Measurements from ENCODE around the gene CFLAR.

CFLAR gene

GRCh38 chr2:201184248-201184647, 68.3 kb downstream of the CFLAR start:
- peak; percentile 23 for DNase-seq

GRCh38 chr2:201185863-201186262, 69.9 kb downstream of the CFLAR start:
- no peak for DNase-seq

GRCh38 chr2:201186982-201187381, 71.0 kb downstream of the CFLAR start:
- DNase-seq = no peak

GRCh38 chr2:201188449-201188848, 72.5 kb downstream of the CFLAR start:
- DNase-seq = no peak

- peak; percentile 38 for DNase-seq
Measured at GRCh38 chr2:201191132-201191875, 75.3 kb downstream of the CFLAR start.

- DNase-seq = peak; percentile 66
Measured at GRCh38 chr2:201194097-201194496, 78.1 kb downstream of the CFLAR start.

- no peak for DNase-seq
Measured at GRCh38 chr2:201195331-201195730, 79.4 kb downstream of the CFLAR start.

GRCh38 chr2:201196003-201196402, 80.0 kb downstream of the CFLAR start:
- DNase-seq = no peak

GRCh38 chr2:201196803-201197202, 80.8 kb downstream of the CFLAR start:
- DNase-seq = no peak

- no peak for DNase-seq
Measured at GRCh38 chr2:201197781-201198180, 81.8 kb downstream of the CFLAR start.

GRCh38 chr2:201199847-201200246, 83.9 kb downstream of the CFLAR start:
- no peak for DNase-seq

- no peak for DNase-seq
Measured at GRCh38 chr2:201200345-201200744, 84.4 kb downstream of the CFLAR start.

- no peak for DNase-seq
Measured at GRCh38 chr2:201201371-201201770, 85.4 kb downstream of the CFLAR start.

GRCh38 chr2:201203916-201204654, 88.1 kb downstream of the CFLAR start:
- no peak for DNase-seq

- DNase-seq = no peak
Measured at GRCh38 chr2:201204655-201205514, 88.9 kb downstream of the CFLAR start.

GRCh38 chr2:201205515-201205849, 89.5 kb downstream of the CFLAR start:
- no peak for DNase-seq

GRCh38 chr2:201208563-201209252, 92.7 kb downstream of the CFLAR start:
- DNase-seq = no peak

- DNase-seq = no peak
Measured at GRCh38 chr2:201215963-201216362, 100.0 kb downstream of the CFLAR start.

- DNase-seq = no peak
Measured at GRCh38 chr2:201216918-201217317, 101.0 kb downstream of the CFLAR start.

GRCh38 chr2:201218780-201219179, 102.8 kb downstream of the CFLAR start:
- DNase-seq = no peak

GRCh38 chr2:201219328-201220096, 103.5 kb downstream of the CFLAR start:
- no peak for DNase-seq

GRCh38 chr2:201220102-201220570, 104.2 kb downstream of the CFLAR start:
- no peak for DNase-seq

Measured in activated CD4-positive, alpha-beta T cell treated with anti-CD3 and anti-CD28 coated beads, Interleukin-2, Interleukin-6, amounts not matched to agents 100 ng/mL and 50 ng/mL, durations not matched to agents 16 hours and 8 hours (primary cell).